ENCODE data around the gene NUP93.
"Not testable (repeated sequence)": the region's sequence is repeated elsewhere in the genome, so short reads cannot be mapped to it uniquely, and the experiment has no call there.

NUP93 gene

GRCh38 chr16:56779906-56780305 is 50.0 kb downstream of the NUP93 start:
- no peak for DNase-seq (ENCODE audit: low read depth in 2 of 2)

GRCh38 chr16:56780646-56781045 is 50.7 kb downstream of the NUP93 start:
- DNase-seq (ENCODE audit: low read depth in 2 of 2), result no peak

- no peak for DNase-seq (ENCODE audit: low read depth in 2 of 2)
Measured at GRCh38 chr16:56781528-56781961, 51.6 kb downstream of the NUP93 start.

- no peak for DNase-seq (ENCODE audit: low read depth in 2 of 2)
Measured at GRCh38 chr16:56783344-56783743, 53.4 kb downstream of the NUP93 start.

GRCh38 chr16:56785317-56785716 is 55.4 kb downstream of the NUP93 start:
- no peak for DNase-seq (ENCODE audit: low read depth in 2 of 2)

GRCh38 chr16:56787167-56787566 is 57.2 kb downstream of the NUP93 start:
- DNase-seq (ENCODE audit: low read depth in 2 of 2), result no peak

- DNase-seq (ENCODE audit: low read depth in 2 of 2), result no peak
Measured at GRCh38 chr16:56788435-56788834, 58.5 kb downstream of the NUP93 start.

- DNase-seq (ENCODE audit: low read depth in 2 of 2), result no peak
Measured at GRCh38 chr16:56789360-56789759, 59.4 kb downstream of the NUP93 start.

GRCh38 chr16:56792967-56793366 is 63.0 kb downstream of the NUP93 start:
- no peak for DNase-seq (ENCODE audit: low read depth in 2 of 2)

- DNase-seq (ENCODE audit: low read depth in 2 of 2), result no peak
Measured at GRCh38 chr16:56793492-56793891, 63.6 kb downstream of the NUP93 start.

GRCh38 chr16:56795011-56795410 is 65.1 kb downstream of the NUP93 start:
- no peak for DNase-seq (ENCODE audit: low read depth in 2 of 2)

GRCh38 chr16:56797038-56797437 is 67.1 kb downstream of the NUP93 start:
- DNase-seq (ENCODE audit: low read depth in 2 of 2), result not testable (repeated sequence)

- no peak for DNase-seq (ENCODE audit: low read depth in 2 of 2)
Measured at GRCh38 chr16:56797861-56798260, 67.9 kb downstream of the NUP93 start.

- no peak for DNase-seq (ENCODE audit: low read depth in 2 of 2)
Measured at GRCh38 chr16:56798955-56799354, 69.0 kb downstream of the NUP93 start.

GRCh38 chr16:56800355-56800754 is 70.4 kb downstream of the NUP93 start:
- DNase-seq (ENCODE audit: low read depth in 2 of 2), result no peak

- no peak for DNase-seq (ENCODE audit: low read depth in 2 of 2)
Measured at GRCh38 chr16:56801762-56802161, 71.8 kb downstream of the NUP93 start.

- no peak for DNase-seq (ENCODE audit: low read depth in 2 of 2)
Measured at GRCh38 chr16:56807011-56807675, 77.2 kb downstream of the NUP93 start.

- not testable (repeated sequence) for DNase-seq (ENCODE audit: low read depth in 2 of 2)
Measured at GRCh38 chr16:56807676-56808067, 77.7 kb downstream of the NUP93 start.

- DNase-seq (ENCODE audit: low read depth in 2 of 2), result no peak
Measured at GRCh38 chr16:56810954-56811353, 81.0 kb downstream of the NUP93 start.

GRCh38 chr16:56811602-56812001 is 81.7 kb downstream of the NUP93 start:
- not testable (repeated sequence) for DNase-seq (ENCODE audit: low read depth in 2 of 2)

- no peak for DNase-seq (ENCODE audit: low read depth in 2 of 2)
Measured at GRCh38 chr16:56812884-56813283, 83.0 kb downstream of the NUP93 start.

GRCh38 chr16:56814537-56815432 is 84.9 kb downstream of the NUP93 start:
- DNase-seq (ENCODE audit: low read depth in 2 of 2), result no peak

- no peak for DNase-seq (ENCODE audit: low read depth in 2 of 2)
Measured at GRCh38 chr16:56815721-56816120, 85.8 kb downstream of the NUP93 start.
